ENCODE measurements around the gene SHOX.

The SHOX gene

DNA sequence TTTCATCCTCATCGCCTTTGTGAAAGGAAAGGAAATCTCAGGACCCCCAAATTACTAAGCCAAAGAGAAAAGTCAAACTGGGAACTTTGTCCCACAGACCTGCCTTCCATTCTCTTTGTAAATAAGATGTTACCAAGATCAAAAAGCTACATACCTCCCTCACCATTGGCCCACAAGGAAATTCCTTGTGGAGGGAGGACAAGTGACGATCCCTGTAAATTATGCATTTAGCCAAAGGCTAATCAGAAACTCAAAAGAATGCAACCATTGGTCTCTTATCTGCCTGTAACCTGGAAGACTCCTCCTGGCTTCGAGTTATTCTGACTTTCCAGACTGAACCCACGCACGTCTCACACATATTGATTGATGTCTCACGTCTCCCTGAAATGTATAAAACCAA is 70.3 kb downstream of the SHOX start:
- DNase-seq: no peak
- peaks cover 6% of the 10 kb centered on the region for H3K4me1 Mint-ChIP-seq
- no peak for ATAC-seq
- H3K27ac Mint-ChIP-seq: no peak overlapping the region
- H3K4me3 Mint-ChIP-seq: no peak overlapping the region
- peaks cover 19 to 24% of the 10 kb centered on the region in 2 donors for H3K9me3 Mint-ChIP-seq
- peaks cover 18% of the 10 kb centered on the region for H3K27me3 Mint-ChIP-seq

- DNase-seq (no peak), ATAC-seq (no peak)
- Mint-ChIP-seq H3K27ac (no peak overlapping the region), H3K27me3 (peaks cover 18% of the 10 kb centered on the region), H3K4me1 (peaks cover 6% of the 10 kb centered on the region), H3K9me3 (peaks cover 19 to 24% of the 10 kb centered on the region in 2 donors), H3K4me3 (no peak overlapping the region)
Measured at GRCh38 chrX:701673-702072, 71.1 kb downstream of the SHOX start.

DNA sequence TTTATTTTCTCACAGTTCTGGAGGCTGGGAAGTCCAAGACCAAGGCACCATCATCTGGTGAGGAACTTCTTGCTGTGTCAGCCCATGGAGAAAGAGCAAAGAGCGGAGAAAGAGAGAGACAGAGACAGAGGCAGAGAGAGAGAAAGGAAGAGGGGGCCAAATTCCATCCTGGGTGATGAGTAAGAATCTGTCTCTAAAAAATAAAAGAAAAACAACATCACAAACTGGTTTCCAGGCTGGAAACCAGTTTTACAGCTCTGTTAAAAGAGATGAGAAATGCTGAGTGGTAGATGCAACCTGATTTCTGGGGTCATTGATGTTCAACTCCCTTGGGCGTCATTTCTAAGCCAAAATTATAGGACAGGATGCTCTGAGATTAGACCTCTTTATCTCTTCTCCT is 72.9 kb downstream of the SHOX start:
- peaks cover under 1% of the 10 kb centered on the region for H3K4me1 Mint-ChIP-seq
- no peak for DNase-seq
- no peak overlapping the region for H3K4me3 Mint-ChIP-seq
- no peak for ATAC-seq
- peaks cover 29 to 33% of the 10 kb centered on the region in 2 donors for H3K9me3 Mint-ChIP-seq
- H3K27me3 Mint-ChIP-seq: peaks cover 2% of the 10 kb centered on the region
- H3K27ac Mint-ChIP-seq: no peak overlapping the region

GRCh38 chrX:703866-704265 is 73.3 kb downstream of the SHOX start:
- no peaks in the 10 kb centered on the region for H3K4me1 Mint-ChIP-seq
- no peak overlapping the region for H3K27ac Mint-ChIP-seq
- DNase-seq (no peak), ATAC-seq (no peak)
- H3K4me3 Mint-ChIP-seq: no peak overlapping the region
- H3K27me3 Mint-ChIP-seq: no peaks in the 10 kb centered on the region
- peaks cover 31 to 35% of the 10 kb centered on the region in 2 donors for H3K9me3 Mint-ChIP-seq

Measured in stimulated activated naive CD8-positive, alpha-beta T cell treated with anti-CD3 and anti-CD28 coated beads, Interleukin-15, amount 100 ng/mL, for 72 hours (primary cell).